MM.1S (cell line): ENCODE measurements around the gene COL28A1.

ENCODE experiments used
- CTCF ChIP-seq: fragments of 300-600 bp; sonication (generic); IDR thresholded peaks from 2 replicates; pipeline ENCODE4 v1.5.1; 2016; ENCODE audit warnings: antibody characterized with exemption, low read length, mixed read lengths
- EZH2phosphoT487 ChIP-seq: fragments of 300-600 bp; sonication (generic); IDR thresholded peaks from 2 replicates; pipeline ENCODE4 v1.6.1; 2018; ENCODE audit warnings: antibody characterized with exemption, low read length

GRCh38 chr7:7352845-7353244, 182.8 kb downstream of the COL28A1 start:
- no peak for TF ChIP-seq CTCF
- no peak for TF ChIP-seq EZH2phosphoT487
